Naive B cell (primary cell): ENCODE data around the gene AQP7. TPM values are rescaled to one million over a fixed set of nuclear protein-coding genes. Genes with fewer than 3 reads are reported as not detected.
"Not testable (repeated sequence)": the region's sequence is repeated elsewhere in the genome, so short reads cannot be mapped to it uniquely, and the experiment has no call there.

Experiments used
- ATAC-seq, 2 donors: fragments of 150-1000 bp; cut with Tn5 transposase; 2 replicates each; pipeline ENCODE4 v1.10.0; 2021; ENCODE audit warnings: low read depth in 2 of 2, mild to moderate bottlenecking in 2 of 2, moderate library complexity in 2 of 2
- DNase-seq: peaks from one replicate; pipeline ENCODE4 v3.0.0; 2022
- H3K27ac Mint-ChIP-seq, 6 donors: one replicate each; pipeline ENCODE4 v1.8.0; 2020 to 2022; ENCODE audit warnings: mild to moderate bottlenecking in 6 of 6, mixed read lengths in 6 of 6, moderate library complexity in 5 of 6, inconsistent platforms in 2 of 6
- H3K27me3 Mint-ChIP-seq, 3 donors: one replicate each; pipeline ENCODE4 v1.8.0; 2021 to 2022; ENCODE audit warnings: mixed read lengths in 3 of 3, mild to moderate bottlenecking in 1 of 3
- H3K36me3 Mint-ChIP-seq, 2 donors: one replicate each; pipeline ENCODE4 v1.8.0; 2020 to 2022; ENCODE audit warnings: mixed read lengths in 2 of 2, inconsistent platforms in 1 of 2, mild to moderate bottlenecking in 1 of 2
- H3K4me1 Mint-ChIP-seq, 3 donors: one replicate each; pipeline ENCODE4 v1.8.0; 2020 to 2022; ENCODE audit warnings: mixed read lengths in 3 of 3, inconsistent platforms in 1 of 3, mild to moderate bottlenecking in 1 of 3, moderate library complexity in 1 of 3
- H3K4me3 Mint-ChIP-seq, 8 donors: one replicate each; pipeline ENCODE4 v1.8.0; 2020 to 2022; ENCODE audit warnings: mild to moderate bottlenecking in 8 of 8, mixed read lengths in 8 of 8, moderate library complexity in 8 of 8, inconsistent platforms in 2 of 8
- H3K9me3 Mint-ChIP-seq, 7 donors: one replicate each; pipeline ENCODE4 v1.8.0; 2020 to 2022; ENCODE audit warnings: mixed read lengths in 7 of 7, mild to moderate bottlenecking in 5 of 7, inconsistent platforms in 2 of 7, moderate library complexity in 1 of 7
- polyA plus RNA-seq, 6 donors: library from polyadenylated mRNA; unstranded; fragments of 300-500 nt; fragmentation: Illumina TruSeq; gene quantifications; one replicate each; pipeline ENCODE4 v1.2.3, GENCODE V29; 2021; ENCODE audit warnings: low read depth in 6 of 6

The AQP7 gene
- polyA plus RNA-seq, 6 donors from 2014 or later: not detected

GRCh38 chr9:33425128-33425533 is 22.8 kb upstream of the AQP7 start:
- Mint-ChIP-seq H3K27me3 (peaks cover 0 to 6% (median 5%) of the 10 kb centered on the region in 3 donors), H3K9me3 (peaks cover 0 to 2% (median 0%) of the 10 kb centered on the region in 7 donors), H3K4me3 (peak overlapping the region in 1 of 8 donors; percentile 23), H3K4me1 (no peaks in the 10 kb centered on the region), H3K36me3 (no peaks in the 10 kb centered on the region), H3K27ac (peak overlapping the region in 1 of 6 donors; percentile 57)
- DNase-seq: no peak
- ATAC-seq: no peak

- H3K27me3 Mint-ChIP-seq, H3K36me3 Mint-ChIP-seq, H3K4me1 Mint-ChIP-seq: not testable (repeated sequence)
Measured at GRCh38 chr9:33424492-33424891, 22.1 kb upstream of the AQP7 start.

GRCh38 chr9:33424043-33424442 is 21.7 kb upstream of the AQP7 start:
- H3K27me3 Mint-ChIP-seq, H3K36me3 Mint-ChIP-seq, H3K4me3 Mint-ChIP-seq, DNase-seq, H3K4me1 Mint-ChIP-seq, H3K9me3 Mint-ChIP-seq, ATAC-seq: not testable (repeated sequence)
- H3K27ac Mint-ChIP-seq: peak overlapping the region in 1 of 6 donors; percentile 42

More at GRCh38 chr9:33424492-33424891, 22.1 kb upstream of the AQP7 start:
- not testable (repeated sequence) for H3K9me3 Mint-ChIP-seq, H3K27ac Mint-ChIP-seq, DNase-seq, H3K4me3 Mint-ChIP-seq, ATAC-seq

GRCh38 chr9:33419708-33420303 is 17.4 kb upstream of the AQP7 start:
- DNase-seq: no peak
- Mint-ChIP-seq H3K9me3 (no peaks in the 10 kb centered on the region), H3K4me1 (peaks cover 0 to 1% (median 0%) of the 10 kb centered on the region in 3 donors), H3K27ac (peak overlapping the region in 1 of 6 donors; percentile 62), H3K4me3 (no peak overlapping the region), H3K27me3 (peaks cover 0 to 31% (median 15%) of the 10 kb centered on the region in 3 donors), H3K36me3 (no peaks in the 10 kb centered on the region)
- no peak for ATAC-seq

GRCh38 chr9:33418090-33418489 is 15.7 kb upstream of the AQP7 start:
- Mint-ChIP-seq H3K27me3 (peaks cover 0 to 31% (median 15%) of the 10 kb centered on the region in 3 donors), H3K36me3 (no peaks in the 10 kb centered on the region), H3K4me3 (no peak overlapping the region), H3K9me3 (no peaks in the 10 kb centered on the region), H3K4me1 (peaks cover 0 to 1% (median 0%) of the 10 kb centered on the region in 3 donors), H3K27ac (no peak overlapping the region)
- no peak for ATAC-seq
- no peak for DNase-seq

GRCh38 chr9:33416996-33417395 is 14.6 kb upstream of the AQP7 start:
- Mint-ChIP-seq H3K27me3 (peaks cover 0 to 31% (median 15%) of the 10 kb centered on the region in 3 donors), H3K36me3 (no peaks in the 10 kb centered on the region), H3K4me1 (peaks cover 0 to 1% (median 0%) of the 10 kb centered on the region in 3 donors), H3K4me3 (no peak overlapping the region), H3K9me3 (no peaks in the 10 kb centered on the region), H3K27ac (no peak overlapping the region)
- no peak for DNase-seq
- no peak for ATAC-seq

- Mint-ChIP-seq H3K27ac (peak overlapping the region in 1 of 6 donors; percentile 25), H3K36me3 (no peaks in the 10 kb centered on the region), H3K4me1 (peaks cover 0 to 1% (median 0%) of the 10 kb centered on the region in 3 donors), H3K27me3 (peaks cover 0 to 31% (median 15%) of the 10 kb centered on the region in 3 donors), H3K9me3 (no peaks in the 10 kb centered on the region), H3K4me3 (no peak overlapping the region)
- DNase-seq (peak; percentile 21), ATAC-seq (peak; percentile 40 to 49)
Measured at GRCh38 chr9:33415501-33416038, 13.2 kb upstream of the AQP7 start.

GRCh38 chr9:33414889-33415500 is 12.6 kb upstream of the AQP7 start:
- no peak for ATAC-seq
- no peak overlapping the region for H3K4me3 Mint-ChIP-seq

GRCh38 chr9:33414268-33414667 is 11.9 kb upstream of the AQP7 start:
- Mint-ChIP-seq H3K4me3 (no peak overlapping the region), H3K9me3 (no peaks in the 10 kb centered on the region), H3K27ac (no peak overlapping the region), H3K27me3 (peaks cover under 1 to 31% (median 15%) of the 10 kb centered on the region in 3 donors), H3K4me1 (peaks cover 0 to 1% (median 0%) of the 10 kb centered on the region in 3 donors), H3K36me3 (no peaks in the 10 kb centered on the region)
- no peak for DNase-seq
- ATAC-seq: no peak

More at GRCh38 chr9:33414889-33415500, 12.6 kb upstream of the AQP7 start:
- no peaks in the 10 kb centered on the region for H3K9me3 Mint-ChIP-seq
- H3K4me1 Mint-ChIP-seq: peaks cover 0 to 1% (median 0%) of the 10 kb centered on the region in 3 donors
- H3K36me3 Mint-ChIP-seq: no peaks in the 10 kb centered on the region
- H3K27me3 Mint-ChIP-seq: peaks cover 0 to 31% (median 15%) of the 10 kb centered on the region in 3 donors
- H3K27ac Mint-ChIP-seq: peak overlapping the region in 2 of 6 donors; percentile 25 to 70
- DNase-seq: no peak

- no peaks in the 10 kb centered on the region for H3K4me1 Mint-ChIP-seq
- H3K4me3 Mint-ChIP-seq: peak overlapping the region in 1 of 8 donors; percentile 14
- H3K9me3 Mint-ChIP-seq: no peaks in the 10 kb centered on the region
- peaks cover 3 to 15% (median 12%) of the 10 kb centered on the region in 3 donors for H3K27me3 Mint-ChIP-seq
- H3K27ac Mint-ChIP-seq: no peak overlapping the region
- no peaks in the 10 kb centered on the region for H3K36me3 Mint-ChIP-seq
- DNase-seq (no peak), ATAC-seq (no peak)
Measured at GRCh38 chr9:33408087-33408486, 5.7 kb upstream of the AQP7 start.

- Mint-ChIP-seq H3K27ac (no peak overlapping the region), H3K27me3 (peaks cover 3 to 16% (median 15%) of the 10 kb centered on the region in 3 donors), H3K4me1 (no peaks in the 10 kb centered on the region), H3K9me3 (no peaks in the 10 kb centered on the region), H3K4me3 (no peak overlapping the region), H3K36me3 (no peaks in the 10 kb centered on the region)
- ATAC-seq (no peak), DNase-seq (no peak)
Measured at GRCh38 chr9:33407061-33407460, 4.7 kb upstream of the AQP7 start.

GRCh38 chr9:33404788-33405362 is 2.5 kb upstream of the AQP7 start:
- H3K27me3 Mint-ChIP-seq: peaks cover 3 to 20% (median 20%) of the 10 kb centered on the region in 3 donors
- no peak for ATAC-seq
- no peaks in the 10 kb centered on the region for H3K36me3 Mint-ChIP-seq
- no peaks in the 10 kb centered on the region for H3K9me3 Mint-ChIP-seq
- no peaks in the 10 kb centered on the region for H3K4me1 Mint-ChIP-seq
- H3K27ac Mint-ChIP-seq: peak overlapping the region in 1 of 6 donors; percentile 42
- H3K4me3 Mint-ChIP-seq: no peak overlapping the region
- no peak for DNase-seq

- H3K27me3 Mint-ChIP-seq: peaks cover 2 to 27% (median 20%) of the 10 kb centered on the region in 3 donors
- H3K4me3 Mint-ChIP-seq: no peak overlapping the region
- peak overlapping the region in 1 of 6 donors; percentile 84 for H3K27ac Mint-ChIP-seq
- DNase-seq: no peak
- ATAC-seq: no peak
- H3K9me3 Mint-ChIP-seq: no peaks in the 10 kb centered on the region
- no peaks in the 10 kb centered on the region for H3K36me3 Mint-ChIP-seq
- no peaks in the 10 kb centered on the region for H3K4me1 Mint-ChIP-seq
Measured at GRCh38 chr9:33403941-33404787, 1.8 kb upstream of the AQP7 start.
